Measurements from ENCODE around the gene POSTN.

POSTN gene

DNA sequence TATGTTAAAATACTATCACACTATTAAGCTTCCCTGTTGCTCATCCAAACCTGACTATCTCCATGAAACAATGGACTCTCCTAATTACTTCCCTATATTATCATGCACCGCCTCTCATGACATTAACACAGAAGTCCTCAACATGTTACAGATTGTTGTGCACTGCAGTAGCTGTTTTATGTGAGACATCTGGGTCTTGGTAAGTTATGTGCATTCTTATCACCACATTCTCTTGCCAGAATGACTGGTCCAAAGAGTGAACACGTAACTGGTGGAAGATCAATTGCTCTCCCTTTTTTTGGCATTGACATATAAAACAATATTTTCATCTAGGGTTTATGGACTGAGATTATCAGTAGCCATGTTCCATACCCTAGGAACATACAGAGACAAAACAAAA is 59.4 kb downstream of the POSTN start:
- Histone ChIP-seq H3K9me3 (ENCODE audit: insufficient read depth, low read length) (no peaks in the 10 kb centered on the region), H3K9ac (ENCODE audit: low read length) (no peak overlapping the region), H3K9me2 (replicated peaks; ENCODE audit: insufficient read depth, low read length) (no peaks in the 10 kb centered on the region), H3K4me3 (ENCODE audit: insufficient read depth, low read length, poor library complexity, severe bottlenecking) (no peak overlapping the region), H3K79me2 (ENCODE audit: insufficient read depth, low read length) (no peaks in the 10 kb centered on the region), H3F3A (ENCODE audit: insufficient read depth) (no peaks in the 10 kb centered on the region), H3K36me3 (ENCODE audit: low read length) (no peaks in the 10 kb centered on the region), H3K4me2 (ENCODE audit: low read depth, low read length, poor library complexity, severe bottlenecking) (no peak overlapping the region), H2AFZ (ENCODE audit: low read depth, low read length, severe bottlenecking) (no peak overlapping the region), H4K20me1 (ENCODE audit: low read depth, low read length) (no peaks in the 10 kb centered on the region), H3K27me3 (ENCODE audit: low read length) (no peaks in the 10 kb centered on the region), H3K27ac (ENCODE audit: low read depth, low read length) (no peak overlapping the region)
- TF ChIP-seq, protein P1, sequence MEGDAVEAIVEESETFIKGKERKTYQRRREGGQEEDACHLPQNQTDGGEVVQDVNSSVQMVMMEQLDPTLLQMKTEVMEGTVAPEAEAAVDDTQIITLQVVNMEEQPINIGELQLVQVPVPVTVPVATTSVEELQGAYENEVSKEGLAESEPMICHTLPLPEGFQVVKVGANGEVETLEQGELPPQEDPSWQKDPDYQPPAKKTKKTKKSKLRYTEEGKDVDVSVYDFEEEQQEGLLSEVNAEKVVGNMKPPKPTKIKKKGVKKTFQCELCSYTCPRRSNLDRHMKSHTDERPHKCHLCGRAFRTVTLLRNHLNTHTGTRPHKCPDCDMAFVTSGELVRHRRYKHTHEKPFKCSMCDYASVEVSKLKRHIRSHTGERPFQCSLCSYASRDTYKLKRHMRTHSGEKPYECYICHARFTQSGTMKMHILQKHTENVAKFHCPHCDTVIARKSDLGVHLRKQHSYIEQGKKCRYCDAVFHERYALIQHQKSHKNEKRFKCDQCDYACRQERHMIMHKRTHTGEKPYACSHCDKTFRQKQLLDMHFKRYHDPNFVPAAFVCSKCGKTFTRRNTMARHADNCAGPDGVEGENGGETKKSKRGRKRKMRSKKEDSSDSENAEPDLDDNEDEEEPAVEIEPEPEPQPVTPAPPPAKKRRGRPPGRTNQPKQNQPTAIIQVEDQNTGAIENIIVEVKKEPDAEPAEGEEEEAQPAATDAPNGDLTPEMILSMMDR (IDR thresholded peaks at IDR 0.05; ENCODE audit: insufficient read depth, low read length, poor library complexity, severe bottlenecking), result no peak
- no peak for TF ChIP-seq EZH2phosphoT487 (conservative IDR thresholded peaks at IDR 0.05; ENCODE audit: low read length)

DNA sequence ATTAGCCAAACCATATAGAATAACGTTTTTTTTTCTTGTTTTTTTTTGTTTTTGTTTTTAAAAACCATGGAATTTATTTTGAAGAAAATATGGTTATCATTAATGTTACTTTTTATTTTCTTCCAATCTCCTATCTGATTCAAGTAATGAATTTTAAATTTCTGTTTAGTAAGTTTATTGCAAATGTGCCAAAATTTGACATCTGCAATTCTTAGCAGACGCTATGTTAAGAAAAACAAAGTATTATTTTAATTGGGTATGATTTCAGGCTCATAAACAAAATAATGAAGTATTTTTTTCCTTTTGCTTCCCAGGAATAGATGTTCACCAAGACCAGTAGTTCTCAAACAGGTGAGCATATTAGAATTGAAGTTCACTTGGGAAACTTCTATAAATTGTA is 63.1 kb downstream of the POSTN start:
- H3K9me2 ChIP-seq (replicated peaks; ENCODE audit: insufficient read depth, low read length), result no peaks in the 10 kb centered on the region
- H3F3A ChIP-seq (ENCODE audit: insufficient read depth), result no peaks in the 10 kb centered on the region
- no peak overlapping the region for H3K9ac ChIP-seq (ENCODE audit: low read length)
- H3K27ac ChIP-seq (ENCODE audit: low read depth, low read length), result no peak overlapping the region
- no peaks in the 10 kb centered on the region for H3K27me3 ChIP-seq (ENCODE audit: low read length)
- no peaks in the 10 kb centered on the region for H4K20me1 ChIP-seq (ENCODE audit: low read depth, low read length)
- TF ChIP-seq, protein P1 (IDR thresholded peaks at IDR 0.05; ENCODE audit: insufficient read depth, low read length, poor library complexity, severe bottlenecking), result no peak
- TF ChIP-seq EZH2phosphoT487 (conservative IDR thresholded peaks at IDR 0.05; ENCODE audit: low read length), result no peak
- H3K4me3 ChIP-seq (ENCODE audit: insufficient read depth, low read length, poor library complexity, severe bottlenecking), result no peak overlapping the region
- no peaks in the 10 kb centered on the region for H3K9me3 ChIP-seq (ENCODE audit: insufficient read depth, low read length)
- no peaks in the 10 kb centered on the region for H3K79me2 ChIP-seq (ENCODE audit: insufficient read depth, low read length)
- H2AFZ ChIP-seq (ENCODE audit: low read depth, low read length, severe bottlenecking), result no peak overlapping the region
- no peak overlapping the region for H3K4me2 ChIP-seq (ENCODE audit: low read depth, low read length, poor library complexity, severe bottlenecking)
- no peaks in the 10 kb centered on the region for H3K36me3 ChIP-seq (ENCODE audit: low read length)

DNA sequence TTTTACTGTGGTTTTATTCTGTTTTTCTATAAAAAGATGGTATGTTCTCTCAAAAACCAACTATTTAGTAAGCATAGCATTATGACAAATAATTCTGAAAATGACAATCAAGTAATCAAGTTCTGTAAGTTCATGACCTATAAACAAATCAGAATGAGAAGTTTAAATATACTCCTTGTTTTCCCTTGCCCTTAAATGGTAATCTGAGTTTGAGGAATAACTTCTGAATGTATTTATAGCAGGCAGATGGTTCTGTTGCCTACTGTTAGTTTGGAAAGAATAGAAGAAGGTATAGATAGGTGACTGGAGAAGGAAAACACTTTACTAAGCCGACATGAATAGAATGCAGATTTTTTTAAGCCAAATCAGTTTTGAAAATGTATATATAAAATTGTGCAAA is 63.9 kb downstream of the POSTN start:
- TF ChIP-seq, protein P1 (IDR thresholded peaks at IDR 0.05; ENCODE audit: insufficient read depth, low read length, poor library complexity, severe bottlenecking), result no peak
- no peak for TF ChIP-seq EZH2phosphoT487 (conservative IDR thresholded peaks at IDR 0.05; ENCODE audit: low read length)
- H3K4me2 ChIP-seq (ENCODE audit: low read depth, low read length, poor library complexity, severe bottlenecking), result no peak overlapping the region
- no peaks in the 10 kb centered on the region for H3K27me3 ChIP-seq (ENCODE audit: low read length)
- H3K9me2 ChIP-seq (replicated peaks; ENCODE audit: insufficient read depth, low read length), result no peaks in the 10 kb centered on the region
- H3K79me2 ChIP-seq (ENCODE audit: insufficient read depth, low read length), result no peaks in the 10 kb centered on the region
- H3F3A ChIP-seq (ENCODE audit: insufficient read depth), result no peaks in the 10 kb centered on the region
- H3K9me3 ChIP-seq (ENCODE audit: insufficient read depth, low read length), result no peaks in the 10 kb centered on the region
- no peak overlapping the region for H3K9ac ChIP-seq (ENCODE audit: low read length)
- no peak overlapping the region for H3K27ac ChIP-seq (ENCODE audit: low read depth, low read length)
- no peak overlapping the region for H2AFZ ChIP-seq (ENCODE audit: low read depth, low read length, severe bottlenecking)
- no peak overlapping the region for H3K4me3 ChIP-seq (ENCODE audit: insufficient read depth, low read length, poor library complexity, severe bottlenecking)
- H4K20me1 ChIP-seq (ENCODE audit: low read depth, low read length), result no peaks in the 10 kb centered on the region
- no peaks in the 10 kb centered on the region for H3K36me3 ChIP-seq (ENCODE audit: low read length)
